HK-2 (cell line): Measurements from ENCODE around the gene HS6ST1.

Experiments
- DNase-seq: peaks from one replicate; pipeline ENCODE4 v3.0.0-alpha.2; 2018; ENCODE audit not compliant: unreplicated experiment

HS6ST1 gene

DNA sequence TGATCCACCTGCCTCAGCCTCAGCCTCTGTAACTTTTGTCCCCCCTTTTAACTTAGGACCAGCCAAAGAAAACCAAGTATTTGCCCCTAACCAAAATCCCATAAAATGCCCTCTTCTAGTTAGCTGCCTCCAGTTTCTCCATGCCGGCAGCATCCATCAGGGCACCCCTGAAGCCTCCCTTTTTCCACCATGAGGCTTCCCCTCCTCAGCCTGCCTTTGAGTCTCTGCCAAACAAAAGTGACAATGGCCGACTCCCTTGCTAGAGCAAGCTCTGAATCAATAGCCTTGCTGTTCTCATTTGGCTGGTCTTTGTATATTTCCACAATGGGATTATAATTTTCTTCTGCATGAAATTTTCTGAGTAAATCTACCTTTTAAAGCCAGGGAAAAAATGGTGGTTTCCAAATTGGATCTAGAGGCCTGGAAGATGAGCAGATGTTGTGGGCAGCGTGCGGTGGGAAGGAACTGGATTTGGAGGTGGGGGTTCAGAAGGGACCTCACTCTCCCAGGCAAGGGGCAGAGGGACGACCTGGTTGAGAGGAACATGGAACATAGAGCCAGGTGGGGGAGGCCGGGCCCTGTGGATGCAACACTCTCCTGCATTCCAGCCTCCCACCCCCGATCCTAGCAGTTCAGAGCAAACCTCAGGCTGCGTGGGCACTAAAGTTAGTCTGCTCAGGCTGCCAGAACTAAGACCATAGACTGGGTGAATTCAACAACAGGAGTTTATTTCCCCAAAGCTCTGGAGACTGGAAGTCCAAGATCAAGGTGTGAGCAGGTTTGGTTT lies 80.6 kb downstream of the HS6ST1 start:
- no peak for DNase-seq

DNA sequence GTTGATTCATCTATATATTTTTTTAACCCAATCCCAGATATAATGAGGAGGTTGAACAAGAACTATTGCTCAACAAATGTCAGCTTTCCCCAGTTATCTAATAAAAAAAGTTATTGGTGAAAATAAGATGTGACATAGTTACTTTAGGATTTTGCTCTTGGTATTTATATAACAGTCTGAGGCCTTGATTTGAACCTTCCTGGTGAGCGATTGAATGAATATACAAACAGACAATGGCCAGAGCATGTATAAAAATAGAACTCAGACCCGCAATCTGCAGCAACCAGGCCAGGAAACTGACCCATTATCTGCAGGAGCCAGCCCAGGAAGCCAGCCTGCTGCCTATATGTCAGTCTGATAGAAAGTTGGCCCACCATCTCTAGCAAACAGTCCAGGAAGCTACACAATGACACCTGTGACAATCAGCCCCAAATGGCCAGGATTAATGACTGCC lies 81.6 kb downstream of the HS6ST1 start:
- DNase-seq, result no peak

DNA sequence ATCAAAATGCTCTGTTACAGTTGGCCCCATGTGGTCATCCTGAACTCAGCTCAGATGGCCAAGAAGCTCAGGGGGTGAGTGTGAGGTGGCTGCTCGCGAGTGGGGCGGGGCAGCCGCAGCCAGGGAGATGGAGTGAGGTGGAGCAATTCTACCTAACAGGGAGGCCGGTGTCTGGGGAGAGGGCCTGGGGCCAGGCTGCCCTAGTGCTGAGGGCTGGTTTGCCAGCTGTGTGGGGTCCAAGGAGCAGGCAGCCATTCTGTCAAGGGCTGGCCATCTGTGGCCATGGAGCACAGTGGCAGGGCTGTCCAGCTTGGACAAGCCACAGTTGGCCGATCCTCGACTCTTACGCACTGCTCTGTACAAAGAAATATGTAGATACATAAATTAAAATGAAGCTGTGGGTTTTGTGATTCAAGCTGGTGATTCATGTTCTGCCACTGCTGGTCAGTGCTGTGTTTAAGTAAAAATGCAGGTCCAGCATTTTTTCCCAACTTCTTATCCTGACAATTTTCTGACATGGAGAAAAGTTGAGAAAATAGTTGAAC lies 82.1 kb downstream of the HS6ST1 start:
- no peak for DNase-seq

DNA sequence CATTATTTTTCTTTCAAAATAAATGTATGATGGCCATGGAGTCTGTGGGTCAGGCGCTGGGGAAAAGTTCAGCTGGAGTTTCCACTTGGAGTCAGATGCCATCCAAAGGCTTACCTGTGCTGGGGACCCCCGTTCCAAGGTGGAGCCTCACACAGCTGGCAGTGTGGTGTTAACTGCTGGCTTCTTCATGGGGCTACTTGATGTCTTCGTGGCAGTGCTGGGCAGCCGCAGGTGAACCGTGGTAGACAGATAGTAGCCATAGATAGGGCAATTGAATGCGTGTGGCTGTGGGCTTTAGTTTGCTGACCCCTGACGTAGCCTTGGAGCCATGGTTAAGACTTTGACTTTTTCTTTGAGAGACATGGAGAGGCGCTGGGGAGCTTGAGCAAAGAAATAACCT lies 83.1 kb downstream of the HS6ST1 start:
- no peak for DNase-seq

DNA sequence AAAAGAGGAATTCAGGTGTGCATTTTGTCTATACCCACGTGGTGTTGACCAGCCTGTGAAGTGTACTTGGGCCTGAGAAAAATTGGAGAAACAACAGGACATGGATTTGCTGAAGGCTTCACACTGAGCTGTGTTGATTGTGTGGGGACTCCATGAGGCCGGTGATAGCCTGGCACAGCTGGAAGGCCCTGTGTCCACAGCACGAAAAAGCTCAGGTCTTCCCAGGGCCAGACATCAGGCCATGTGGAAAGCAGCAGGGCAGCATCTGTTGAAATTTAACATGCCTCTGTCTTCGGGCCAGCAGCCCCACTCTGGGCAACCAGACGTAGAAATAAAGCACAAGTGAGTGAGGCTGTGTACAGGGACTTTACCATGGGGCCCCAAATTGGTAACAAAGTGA lies 84.1 kb downstream of the HS6ST1 start:
- DNase-seq, result no peak

DNA sequence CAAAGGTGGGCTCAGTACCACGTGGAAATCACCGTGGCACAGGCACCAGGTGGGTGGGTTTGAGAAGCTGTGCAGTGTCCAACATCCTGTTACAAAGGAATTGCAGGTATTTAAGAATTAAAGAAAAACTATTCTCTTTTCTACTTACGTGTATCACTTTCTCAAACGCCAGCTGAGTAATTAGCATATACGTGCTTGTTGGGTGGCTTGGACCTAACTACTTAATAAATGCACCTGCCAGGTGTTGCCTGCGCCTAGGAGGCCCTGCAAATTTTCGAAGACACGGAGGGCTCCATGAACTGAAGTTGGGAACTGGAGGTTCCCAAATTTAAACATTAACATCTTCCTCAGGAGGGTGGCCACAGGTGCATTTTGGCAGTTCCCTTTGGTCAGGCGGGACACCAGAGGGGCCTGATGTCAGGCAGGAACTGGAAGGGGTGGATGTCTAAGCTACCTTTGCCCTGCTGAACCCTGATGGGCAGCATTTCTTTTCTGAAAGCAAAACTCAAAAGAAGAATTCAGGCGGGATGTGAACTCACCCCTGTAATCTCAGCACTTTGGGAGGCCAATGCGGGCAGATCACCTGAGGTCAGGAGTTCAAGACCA lies 84.8 kb downstream of the HS6ST1 start:
- no peak for DNase-seq

DNA sequence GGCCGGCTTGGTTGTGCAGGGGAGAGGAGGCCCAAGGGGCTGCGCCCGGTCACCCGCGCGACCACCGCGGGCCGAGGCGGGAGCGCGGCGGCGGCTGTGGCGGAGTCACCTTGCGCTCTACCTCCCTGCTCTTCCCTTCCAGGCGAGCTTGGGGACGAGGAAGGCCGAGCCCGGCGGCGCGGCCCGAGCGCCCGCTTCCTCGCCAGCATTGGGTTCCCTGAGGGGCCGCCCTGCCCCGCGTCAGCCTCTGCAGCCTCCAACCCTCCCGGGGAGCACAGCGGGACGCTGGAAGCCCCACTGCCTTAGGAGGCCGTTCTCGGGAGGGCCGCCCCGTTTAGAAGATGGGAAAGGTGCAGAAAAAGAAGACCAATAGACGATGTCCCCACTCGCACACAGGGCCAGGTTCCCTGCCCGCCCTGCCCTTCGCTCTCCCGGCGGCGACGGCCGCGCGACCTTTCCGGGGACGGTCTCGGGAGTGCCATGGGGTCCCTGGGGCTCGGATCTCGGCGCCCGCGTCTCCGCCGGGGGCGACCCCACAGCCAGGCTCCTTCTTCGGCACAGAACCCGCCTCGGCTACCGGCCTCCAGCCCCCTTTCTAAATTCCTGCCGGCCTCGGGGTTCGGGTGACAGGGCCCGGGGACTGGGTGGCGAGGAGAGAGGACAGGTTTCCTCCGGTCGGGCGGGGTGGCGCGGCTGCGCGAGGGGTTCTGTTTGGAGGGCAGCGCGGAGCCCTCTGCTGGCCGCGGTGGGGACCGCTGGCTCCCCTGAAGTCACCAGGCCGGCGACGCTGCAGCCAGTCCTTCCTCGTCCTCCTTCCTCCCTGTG lies 85.5 kb downstream of the HS6ST1 start:
- DNase-seq, result peak; percentile 81

DNA sequence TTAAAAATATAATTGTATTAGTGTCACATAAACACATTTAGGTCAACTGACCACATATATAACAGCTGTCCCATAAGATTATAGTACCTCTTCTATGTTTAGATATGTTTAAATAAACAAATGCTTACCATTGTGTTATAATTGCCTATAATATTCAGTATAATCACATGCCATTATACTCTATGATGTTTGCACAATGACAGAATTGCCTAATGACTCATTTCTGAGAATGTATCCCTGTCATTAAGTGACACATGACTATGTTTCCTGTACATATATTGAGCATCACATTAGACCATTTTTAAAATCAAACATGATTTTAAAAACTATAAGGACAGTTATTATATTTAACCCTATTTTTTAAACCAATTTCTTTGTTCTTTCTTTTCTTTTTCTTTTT lies 89.8 kb downstream of the HS6ST1 start:
- no peak for DNase-seq

DNA sequence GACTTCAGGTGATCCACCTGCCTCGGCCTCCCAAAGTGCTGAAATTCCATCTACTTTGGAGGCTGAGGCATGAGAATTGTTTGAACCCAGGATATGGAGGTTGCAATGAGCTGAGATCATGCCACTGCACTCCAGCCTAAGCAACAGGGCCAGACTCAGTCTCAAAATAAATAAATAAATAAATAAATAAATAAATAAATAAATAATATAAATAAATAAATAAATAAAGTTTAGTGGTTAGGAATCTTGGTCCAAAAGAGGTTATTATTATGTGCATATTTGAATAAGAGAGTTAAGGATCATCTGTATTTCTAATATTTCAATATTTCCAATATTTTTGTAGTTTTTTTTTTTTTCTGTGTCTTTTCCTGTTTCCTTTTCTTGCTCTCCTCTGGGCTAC lies 90.8 kb downstream of the HS6ST1 start:
- DNase-seq, result no peak

DNA sequence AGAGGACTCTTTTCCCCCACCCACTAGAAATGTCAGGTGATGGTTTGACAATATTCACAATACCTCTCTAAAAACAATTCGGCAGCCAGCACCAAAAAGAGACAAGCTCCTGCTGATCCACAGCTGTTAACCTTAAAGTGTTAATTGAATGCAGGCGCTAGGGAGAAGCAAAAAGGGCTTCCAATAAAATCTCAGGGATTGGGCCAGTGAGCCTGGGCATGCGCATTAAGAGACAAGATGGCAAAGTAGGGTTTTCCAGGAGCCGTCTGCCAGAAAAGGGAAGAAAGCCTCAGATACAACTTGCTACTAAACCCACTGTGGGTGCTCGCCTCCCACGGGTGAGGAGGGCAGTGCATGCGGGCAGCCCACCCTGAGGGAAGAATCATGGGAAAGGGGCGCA lies 98.8 kb downstream of the HS6ST1 start:
- DNase-seq, result no peak

DNA sequence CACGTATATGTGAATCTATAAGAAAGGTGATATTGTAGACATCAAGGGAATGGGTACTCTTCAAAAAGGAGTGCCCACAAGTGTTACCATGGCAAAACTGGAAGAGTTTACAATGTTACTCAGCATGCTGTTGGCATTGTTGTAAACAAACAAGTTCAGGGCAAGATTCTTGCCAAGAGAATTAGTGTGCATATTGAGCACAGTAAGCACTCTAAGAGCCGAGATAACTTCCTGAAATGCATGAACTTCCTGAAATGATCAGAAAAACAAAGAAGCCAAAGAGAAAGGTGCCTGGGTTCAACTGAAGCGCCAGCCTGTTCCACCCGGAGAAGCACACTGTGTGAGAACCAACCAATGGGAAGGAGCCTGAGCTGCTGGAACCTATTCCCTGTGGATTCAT lies 101.0 kb downstream of the HS6ST1 start:
- no peak for DNase-seq

DNA sequence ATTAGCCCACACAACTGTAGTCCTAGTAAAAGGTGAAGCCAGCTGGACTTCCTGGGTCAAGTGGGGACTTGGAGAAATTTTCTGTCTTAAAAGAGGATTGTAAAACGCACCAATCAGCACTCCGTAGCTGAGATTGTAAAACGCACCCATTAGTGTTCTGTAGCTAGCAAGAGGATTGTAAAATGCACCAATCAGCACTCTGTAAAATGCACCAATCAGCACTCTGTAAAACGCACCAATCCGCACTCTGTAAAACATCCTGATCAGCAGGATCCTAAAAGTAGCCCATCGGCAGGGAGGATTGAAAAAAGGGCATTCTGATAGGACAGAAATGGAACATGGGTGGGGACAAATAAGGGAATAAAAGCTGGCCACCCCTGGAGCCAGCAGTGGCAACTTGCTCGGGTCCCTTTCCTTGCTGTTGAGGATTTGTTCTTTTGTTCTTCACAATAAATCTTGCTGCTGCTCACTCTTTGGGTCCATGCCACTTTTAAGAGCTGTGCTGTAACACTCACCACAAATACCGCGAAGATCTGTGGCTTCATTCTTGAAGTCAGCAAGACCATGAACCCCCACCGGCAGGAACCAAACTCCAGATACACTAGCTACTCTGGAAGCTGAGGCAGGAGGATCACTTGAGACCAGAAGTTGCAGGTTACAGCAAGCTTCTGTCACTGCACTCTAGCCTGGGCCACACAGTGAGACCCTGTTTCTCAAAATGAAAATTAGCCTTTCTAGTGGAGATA lies 102.6 kb downstream of the HS6ST1 start:
- no peak for DNase-seq
